Measurements from ENCODE around the gene CD58.
"Not testable (repeated sequence)": the region's sequence is repeated elsewhere in the genome, so short reads cannot be mapped to it uniquely, and the experiment has no call there.

The CD58 gene

DNA sequence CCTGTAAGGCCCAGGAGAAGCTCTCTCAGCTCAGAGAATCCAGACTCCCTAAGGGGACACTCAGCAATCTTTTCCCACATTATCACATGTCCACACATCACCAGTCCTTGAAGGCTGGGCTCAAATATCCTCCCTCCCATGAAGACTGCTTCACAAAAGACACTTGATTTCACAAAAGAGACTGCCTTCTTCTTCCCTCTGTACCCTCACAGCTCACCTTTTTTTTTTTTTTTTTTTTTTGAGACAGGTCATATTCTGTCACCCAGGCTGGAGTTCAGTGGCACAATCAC is 1.5 kb downstream of the CD58 start:
- no peak for DNase-seq

DNA sequence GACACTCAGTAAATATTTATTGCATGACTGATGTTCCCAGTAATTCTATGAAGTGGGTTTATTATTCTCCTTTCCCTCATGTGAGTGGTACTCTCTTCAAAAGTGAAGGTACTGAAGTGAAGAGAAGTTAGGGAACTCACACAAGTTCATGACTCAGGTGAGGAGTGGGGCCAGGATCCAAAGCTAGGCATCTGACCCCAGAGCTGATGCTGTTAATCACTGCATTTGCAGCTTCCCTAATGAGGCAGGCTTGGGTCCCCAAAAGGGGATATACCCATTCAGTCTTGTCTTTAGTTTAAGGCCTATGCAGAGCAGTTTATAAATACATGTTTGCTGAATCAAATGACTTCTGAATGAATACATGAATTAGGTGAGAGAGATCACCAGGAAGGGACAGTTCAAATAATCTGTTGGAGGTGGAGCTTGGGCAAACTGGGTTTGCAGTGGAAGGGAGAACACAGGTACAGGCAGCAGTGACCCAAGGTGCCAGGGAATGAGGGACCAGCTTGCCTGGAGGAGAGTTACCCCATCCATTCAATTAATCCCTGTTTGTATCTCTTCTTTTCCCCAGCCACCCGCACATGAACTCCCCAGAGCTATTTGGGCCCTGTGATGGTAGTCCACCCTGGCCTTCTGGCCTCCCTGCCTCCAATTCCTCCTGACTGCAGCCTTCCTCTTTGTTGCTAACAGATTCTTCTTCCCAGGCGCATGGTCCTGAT is 2.0 kb downstream of the CD58 start:
- DNase-seq: no peak

DNA sequence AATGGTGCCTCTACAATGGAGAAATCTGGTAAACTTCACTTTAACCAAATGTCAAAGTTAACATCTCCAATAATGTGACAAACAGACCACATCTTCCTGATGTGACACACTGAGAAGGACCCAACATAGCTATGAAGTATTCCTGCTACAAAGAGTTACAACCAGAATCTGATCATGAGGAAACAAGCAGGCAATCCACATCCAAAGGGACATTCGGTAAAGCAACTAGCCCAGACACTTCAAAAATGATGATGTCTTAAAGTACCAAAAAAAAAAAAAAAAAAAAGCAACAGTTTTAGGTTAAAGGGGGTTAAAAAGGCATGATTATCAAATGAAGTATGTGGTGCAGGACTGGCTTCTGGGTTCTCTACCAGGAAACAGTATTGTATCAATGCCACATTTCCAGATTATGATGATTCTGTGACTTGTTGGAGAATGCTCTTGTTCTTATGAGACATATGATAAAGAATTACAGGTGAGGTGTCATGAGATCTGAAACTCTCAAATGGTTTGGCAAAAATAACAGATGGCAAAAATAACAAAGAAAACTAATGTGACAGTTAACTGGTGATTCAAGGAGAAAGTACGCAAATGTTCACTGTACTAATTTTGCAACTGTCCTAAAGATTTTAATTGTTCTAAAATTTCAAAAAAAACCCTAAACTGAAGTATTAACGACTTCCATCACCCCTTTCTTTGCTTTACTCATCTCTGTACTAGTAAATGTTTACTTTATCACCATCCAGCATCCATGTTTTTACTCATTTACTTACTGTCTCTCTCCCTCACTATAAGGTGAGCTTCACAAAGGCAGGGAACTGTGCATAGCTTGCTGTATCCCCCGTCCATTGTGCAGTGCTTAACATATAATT is 2.8 kb downstream of the CD58 start:
- no peak for DNase-seq

DNA sequence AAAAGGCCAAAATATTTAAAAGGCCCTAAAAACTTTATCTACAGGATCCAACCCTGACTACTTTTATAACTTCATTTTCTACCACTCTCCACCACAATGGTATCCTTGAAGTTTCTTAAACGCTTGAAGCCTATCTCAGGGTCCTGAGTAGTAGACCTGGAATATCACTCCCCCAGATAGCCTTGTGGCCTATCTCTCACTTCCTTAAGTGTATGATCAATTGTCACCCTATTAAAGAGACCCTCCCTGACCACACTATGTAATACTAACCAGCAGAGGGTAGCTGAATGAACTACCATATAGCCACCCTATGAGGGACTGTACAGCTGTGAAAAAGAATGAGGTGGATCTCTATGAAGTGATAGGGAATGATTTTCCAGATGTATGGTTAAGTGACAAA is 5.6 kb downstream of the CD58 start:
- DNase-seq: no peak

DNA sequence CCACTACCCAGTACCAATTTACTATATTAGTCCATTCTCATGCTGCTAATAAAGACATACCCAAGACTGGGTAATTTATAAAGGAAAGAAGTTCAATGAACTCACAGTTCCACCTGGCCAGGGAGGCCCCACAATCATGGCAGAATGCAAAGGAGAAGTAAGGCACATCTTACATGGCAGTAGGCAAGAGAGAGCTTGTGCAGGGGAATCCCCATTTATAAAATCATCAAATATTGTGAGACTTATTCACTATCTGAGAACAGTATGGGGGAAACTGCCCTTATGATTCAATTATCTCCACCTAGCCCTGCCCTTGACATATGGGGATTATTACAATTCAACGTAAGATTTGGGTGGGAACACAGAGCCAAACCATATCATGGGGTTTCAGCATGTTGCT is 6.4 kb downstream of the CD58 start:
- DNase-seq: no peak

DNA sequence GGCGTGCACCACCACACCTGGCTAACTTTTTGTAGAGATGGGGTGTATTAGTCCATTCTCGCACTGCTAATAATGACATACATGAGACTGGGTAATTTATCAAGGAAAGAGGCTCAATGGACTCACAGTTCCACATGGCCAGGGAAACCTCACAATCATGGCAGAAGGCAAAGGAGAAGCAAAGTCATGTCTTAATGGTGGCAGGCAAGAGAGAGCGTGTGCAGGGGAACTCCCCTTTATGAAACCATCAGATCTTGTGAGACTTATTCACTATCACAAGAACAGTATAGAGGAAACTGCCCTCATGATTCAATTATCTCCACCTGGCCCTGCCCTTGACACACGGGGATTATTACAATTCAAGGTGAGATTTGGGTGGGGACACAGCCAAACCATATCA is 8.4 kb downstream of the CD58 start:
- not testable (repeated sequence) for DNase-seq

DNA sequence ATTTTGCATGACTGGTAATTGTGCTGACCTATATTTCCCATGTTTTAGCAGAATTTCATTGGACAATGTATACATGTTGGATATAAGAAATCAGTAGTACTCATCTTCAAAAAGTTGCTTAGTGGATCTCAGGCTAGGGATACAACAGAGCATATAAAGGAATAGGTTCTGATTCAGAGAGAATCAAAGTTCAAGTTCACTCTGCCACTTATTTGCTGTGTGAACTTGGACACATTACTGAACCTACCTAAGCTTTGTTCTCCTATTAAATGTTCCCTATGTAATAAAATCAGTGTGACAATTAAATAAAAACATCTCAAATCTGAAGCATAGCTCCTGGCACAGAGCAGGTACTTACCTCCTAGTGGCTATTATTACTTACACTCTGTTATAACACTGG is 9.3 kb downstream of the CD58 start:
- DNase-seq: no peak

DNA sequence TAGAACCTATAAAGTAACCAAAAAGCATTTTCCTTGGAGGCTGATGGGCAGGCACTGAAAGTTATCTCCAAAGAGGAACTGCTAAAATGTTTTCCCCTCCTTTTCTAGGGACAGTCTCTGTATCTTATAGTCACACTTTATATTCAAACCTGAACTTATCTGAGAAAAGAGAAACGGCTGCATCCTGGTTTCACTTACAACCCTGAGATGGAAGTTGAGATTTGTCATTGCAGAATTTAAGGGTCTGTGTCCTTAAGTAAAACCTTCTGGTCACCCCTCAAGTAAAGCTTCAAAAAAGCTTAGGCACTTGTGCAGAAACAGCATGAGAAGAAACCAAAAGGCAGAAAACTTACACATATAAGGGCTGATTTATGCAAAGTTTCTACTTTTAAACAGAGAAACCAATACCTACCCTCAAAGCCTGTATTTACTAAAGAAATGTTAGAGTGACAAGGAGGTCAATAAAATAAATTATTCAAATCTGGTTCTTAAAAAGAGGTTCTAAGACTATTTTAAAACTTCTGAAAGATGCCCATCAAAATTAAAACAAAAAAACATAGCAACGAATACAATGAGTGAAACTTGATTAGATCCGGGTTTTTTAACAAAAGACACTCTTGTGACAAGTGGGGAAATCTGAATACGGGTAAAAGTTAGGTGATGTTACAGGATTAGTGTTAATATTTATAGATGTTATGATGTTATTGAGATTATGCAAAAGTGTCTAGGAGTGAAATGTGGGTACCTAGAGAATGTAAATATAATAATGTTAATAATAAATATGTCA is 9.9 kb downstream of the CD58 start:
- DNase-seq: no peak

DNA sequence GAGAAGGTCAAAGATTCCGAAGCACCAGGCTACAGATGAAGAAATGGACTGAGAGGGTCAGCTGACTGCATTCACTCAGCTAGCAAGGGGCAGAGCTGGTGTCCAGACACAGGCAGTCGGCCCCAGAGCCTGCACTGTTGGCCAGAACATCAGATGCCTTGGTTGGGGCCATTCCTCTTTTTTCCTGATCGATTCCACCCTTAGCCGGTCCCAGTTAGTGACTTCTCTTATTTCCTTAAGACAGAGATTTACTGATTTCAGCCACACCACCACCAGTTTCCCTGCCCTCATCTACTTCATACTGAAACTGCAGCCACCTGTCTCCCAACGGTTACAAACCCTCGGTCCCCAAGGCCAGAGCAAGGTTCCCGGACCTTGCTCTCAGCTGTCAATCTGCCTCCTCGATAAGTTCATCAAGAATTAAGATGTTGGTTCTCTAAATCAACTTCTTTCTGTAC is 11.5 kb downstream of the CD58 start:
- no peak for DNase-seq

DNA sequence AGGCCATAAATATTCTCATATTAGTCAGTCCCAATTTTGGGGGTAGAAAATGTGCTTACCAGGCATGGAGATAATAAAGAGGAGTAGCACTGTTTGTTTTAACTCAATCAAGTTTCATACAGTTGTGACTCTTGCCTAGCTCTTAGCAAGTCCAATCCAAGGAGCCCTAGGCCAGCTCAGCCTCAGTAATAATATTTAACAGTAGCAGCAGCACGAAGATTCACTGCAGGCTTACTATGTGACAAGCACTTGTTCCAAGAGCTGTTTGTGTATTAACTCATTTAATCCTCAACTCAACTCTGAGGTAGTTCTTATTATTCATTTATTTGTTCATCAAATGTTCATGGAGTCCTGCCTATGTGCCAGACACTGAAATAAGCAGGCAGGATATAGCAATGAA is 12.3 kb downstream of the CD58 start:
- no peak for DNase-seq

DNA sequence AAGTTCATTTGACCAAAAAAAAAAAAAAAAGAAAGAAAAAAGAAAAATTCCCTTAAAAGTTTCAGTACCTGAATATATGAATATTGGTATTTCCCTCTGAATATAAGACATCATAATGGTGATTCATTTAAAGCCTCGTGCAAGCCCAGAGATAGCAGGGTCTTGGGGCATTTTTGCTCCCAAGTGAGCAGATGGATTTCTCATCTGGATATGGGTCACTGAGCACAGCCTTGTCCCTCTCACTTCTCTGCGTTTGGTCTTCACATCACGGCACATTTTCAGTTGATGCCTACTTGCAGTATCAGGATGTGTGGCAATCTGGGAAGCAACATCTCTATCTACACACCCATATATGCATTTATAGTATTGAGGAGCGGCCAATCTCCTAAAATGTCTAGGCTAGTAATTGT is 12.7 kb downstream of the CD58 start:
- DNase-seq: no peak

DNA sequence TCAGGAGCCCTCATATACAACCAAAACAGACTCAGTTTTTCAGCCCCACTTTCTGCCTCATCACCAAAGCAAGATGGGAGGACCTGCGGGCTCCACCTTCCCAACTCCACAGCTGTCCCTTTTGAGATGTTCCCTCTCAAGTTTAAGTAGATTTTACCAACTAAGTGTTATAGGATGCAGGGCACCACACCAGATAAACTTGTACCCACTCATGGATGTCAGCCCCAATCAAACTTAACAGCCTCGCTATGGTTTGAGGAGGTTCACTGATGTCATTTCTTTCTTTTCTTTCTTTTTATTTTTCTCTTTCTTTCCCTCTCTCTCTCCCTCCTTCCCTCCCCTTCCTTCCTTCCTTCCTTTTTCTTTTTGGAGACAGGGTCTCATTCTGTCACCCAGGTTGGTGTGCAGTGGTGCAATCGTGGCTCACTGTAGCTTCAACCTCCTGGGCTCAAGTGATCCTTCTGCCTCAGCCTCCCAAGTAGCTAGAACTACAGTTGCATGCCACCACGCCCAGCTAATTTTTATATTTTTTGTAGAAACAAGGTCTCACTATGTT is 13.4 kb downstream of the CD58 start:
- DNase-seq: no peak

DNA sequence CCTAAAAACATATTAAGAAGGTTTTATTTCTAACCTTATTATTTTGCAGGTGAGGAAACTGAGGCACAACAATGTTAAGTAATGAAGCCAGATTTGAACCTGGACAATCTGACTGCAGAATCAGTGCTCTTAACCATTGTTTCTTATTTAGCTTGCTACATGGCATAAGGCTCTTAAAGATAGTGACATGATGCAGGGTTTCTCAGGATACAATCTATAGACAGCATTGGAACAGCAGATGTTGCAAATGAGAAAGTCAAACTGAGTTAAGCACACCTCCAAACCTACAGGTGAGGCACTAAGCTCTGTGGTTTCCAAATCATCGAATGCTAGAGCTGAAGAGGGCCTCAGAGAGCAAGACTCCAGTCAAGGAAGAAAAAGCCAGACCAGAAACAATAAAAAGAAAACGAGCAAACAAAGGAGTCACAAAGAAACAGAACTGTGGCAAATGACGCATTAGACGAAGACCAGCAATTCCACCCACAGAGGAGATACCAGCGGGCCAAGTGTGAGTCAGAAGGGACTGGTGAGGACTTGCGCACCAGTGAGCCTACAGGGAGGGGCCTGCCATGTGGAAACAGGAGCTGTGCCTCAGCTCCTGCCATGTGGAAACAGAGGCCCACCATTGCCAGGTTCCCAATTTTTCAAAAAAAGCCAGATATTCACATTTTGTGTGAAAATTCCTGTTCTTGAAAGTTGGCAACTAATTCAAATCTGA is 14.4 kb downstream of the CD58 start:
- DNase-seq: peak; percentile 43

DNA sequence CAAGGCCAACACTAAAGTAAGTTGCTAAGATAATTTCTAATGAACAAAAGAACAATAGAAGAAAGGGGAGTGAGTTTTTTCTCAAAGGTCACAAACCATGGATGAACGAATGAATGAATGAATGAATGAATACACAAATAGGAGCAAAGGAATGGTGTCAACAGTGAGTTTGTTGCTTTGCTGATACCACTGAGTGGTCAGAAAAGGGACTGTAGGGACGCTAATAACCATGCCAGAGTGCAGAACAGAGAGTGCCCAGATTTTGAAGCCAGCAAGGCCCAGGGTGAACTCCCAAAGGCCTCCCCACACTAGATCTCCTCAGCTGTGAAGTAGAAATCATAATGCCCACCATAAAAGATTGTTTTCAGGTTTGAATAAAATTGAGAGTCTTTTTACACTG is 15.9 kb downstream of the CD58 start:
- DNase-seq: no peak

DNA sequence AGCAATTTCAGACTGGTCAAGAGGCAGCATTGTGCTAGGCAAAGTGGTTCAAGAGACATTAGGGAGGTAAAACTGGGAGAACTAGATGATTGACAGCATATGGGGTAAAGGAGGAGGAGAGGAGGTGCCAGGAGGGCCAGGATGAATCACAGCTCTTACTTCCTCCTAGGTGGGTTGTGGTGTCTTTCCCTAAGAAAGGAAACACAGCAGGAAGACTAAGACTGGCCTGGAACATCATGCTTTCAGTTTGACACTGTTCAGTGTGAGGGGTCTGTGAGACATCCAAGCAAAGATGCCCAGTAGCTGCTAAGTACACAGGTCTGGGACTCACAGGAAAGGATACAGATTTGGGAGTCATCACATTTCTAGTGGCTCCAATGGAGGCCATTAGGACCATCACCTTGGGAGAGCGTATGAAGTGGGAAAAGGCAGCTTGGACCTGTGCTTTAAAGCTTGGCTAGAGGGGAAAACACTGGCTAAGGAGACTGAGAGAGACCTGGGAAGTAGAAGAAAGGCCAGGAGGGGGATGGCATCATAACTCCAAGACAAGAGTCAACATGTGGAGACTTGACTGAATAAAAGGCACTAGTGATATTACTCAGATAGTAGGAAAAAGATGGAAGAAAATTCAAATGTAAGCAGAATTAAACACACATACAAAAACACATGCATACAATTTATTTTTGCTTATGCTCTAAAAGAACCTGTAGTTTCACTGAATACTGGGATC is 17.3 kb downstream of the CD58 start:
- no peak for DNase-seq

DNA sequence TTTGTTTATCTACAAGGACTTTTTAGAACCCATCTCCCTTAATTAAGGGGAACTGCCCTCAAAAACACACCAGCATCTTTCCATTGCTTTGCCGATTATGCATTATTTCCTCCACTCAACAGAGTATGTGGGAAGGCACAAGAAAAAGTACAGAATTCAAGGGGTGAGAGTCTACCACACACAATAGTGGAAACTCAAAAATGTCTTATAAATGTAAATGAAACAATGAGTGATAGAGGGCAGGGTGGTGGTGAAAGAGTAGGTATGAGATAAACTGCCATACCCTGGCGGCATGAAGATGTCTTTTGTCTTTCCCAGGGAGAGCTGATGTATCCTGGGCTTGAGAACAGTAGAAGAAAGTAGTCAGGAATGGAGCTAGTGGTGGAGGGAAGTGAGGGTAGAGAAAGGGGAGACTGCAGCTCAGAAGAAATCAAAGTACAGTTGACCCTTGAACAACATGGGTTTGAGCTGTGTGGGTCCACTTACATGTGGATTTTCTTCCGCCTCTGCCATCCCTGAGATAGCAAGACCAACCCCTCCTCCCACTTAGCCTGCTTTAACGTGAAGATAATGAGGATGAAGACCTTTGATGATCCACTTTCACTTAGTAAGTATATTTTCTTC is 24.4 kb downstream of the CD58 start:
- no peak for DNase-seq

DNA sequence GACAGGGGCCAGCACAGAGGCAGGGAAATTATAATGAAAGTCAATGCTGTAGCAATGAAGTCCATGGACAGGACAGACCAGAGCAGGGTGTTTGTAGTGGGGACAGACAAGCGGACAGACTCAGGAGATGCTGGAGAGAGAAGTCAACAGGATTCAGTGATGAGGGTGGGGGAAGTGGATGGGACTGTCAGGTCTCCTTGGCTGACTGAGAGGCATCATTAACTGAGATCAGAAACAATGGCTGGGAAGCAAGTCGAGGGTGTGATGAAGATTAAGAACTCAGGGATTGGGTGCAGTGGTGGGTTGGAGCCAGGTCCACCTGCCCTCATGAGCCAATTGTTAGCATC is 25.5 kb downstream of the CD58 start:
- DNase-seq: no peak

DNA sequence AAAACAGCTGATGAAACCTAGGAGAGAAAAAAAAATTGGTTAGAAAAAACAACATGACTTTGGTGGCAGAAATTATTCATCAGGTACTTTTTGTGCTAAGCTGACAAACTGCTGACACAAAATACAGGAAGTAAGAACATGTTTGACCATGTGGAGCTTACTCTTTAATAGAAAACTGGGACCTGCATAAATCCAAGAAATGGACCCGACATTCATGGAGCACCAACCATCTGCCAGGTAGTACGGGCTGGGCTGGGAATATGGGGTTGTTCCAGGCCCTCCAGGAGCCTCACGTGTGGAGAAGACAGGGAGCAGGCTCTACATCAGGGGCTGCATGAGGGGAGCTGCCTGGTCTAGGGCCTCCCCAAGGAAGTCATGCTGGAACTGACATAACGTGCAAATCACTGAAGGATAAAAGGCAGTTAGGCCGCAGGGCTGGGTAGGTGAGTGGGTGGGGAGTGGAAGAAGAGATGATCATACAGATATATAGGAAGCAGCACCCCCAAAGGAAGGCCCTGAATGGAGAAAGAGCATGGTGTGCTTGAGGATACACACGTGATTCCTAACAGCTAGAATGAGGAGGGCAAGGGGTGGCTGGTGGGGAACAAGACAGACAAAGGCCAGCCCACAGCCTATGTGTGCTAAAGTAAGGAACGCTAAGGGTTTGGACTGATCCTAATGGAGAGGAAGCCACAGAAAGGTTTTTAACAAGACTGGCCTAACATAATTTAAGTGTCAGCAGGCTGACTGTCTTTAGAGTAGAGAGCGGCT is 26.1 kb downstream of the CD58 start:
- no peak for DNase-seq

DNA sequence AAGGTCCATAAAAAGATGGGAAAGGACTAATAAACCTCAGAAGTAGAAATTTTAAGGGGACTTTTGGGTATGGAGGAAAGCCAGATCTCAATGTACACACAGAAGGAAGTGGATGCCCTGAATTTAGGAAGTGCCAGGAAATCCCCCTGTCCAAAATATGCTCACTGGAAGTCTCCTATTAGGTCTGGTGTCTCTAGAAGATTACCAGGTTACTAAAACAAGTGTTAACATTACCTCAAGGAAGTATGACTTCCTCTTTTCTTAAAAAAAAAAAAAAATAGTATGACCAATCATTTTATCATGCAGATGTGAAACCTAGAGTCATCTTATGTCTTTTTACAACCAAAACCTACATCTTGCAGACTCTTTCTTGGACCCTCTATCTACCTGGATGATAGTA is 30.7 kb downstream of the CD58 start:
- no peak for DNase-seq

DNA sequence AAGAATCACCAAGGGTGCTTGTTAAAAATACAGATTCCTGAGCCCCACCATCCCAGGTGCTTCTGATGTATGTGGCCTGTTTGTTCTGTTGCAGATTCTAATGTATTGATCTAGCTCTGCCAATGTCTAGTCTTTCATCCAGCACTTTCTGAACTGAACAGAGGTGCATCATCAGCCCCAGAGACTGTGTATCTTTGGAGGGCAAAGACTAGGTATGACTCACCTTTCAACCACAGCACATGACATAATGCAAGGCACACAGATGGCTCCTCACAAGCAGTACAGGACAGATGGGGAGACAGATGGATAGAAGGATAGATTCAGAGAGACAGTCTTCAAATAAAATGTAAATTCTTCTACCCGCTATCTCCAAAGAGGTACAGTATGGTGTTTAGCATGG is 32.3 kb downstream of the CD58 start:
- peak; percentile 45 for DNase-seq

DNA sequence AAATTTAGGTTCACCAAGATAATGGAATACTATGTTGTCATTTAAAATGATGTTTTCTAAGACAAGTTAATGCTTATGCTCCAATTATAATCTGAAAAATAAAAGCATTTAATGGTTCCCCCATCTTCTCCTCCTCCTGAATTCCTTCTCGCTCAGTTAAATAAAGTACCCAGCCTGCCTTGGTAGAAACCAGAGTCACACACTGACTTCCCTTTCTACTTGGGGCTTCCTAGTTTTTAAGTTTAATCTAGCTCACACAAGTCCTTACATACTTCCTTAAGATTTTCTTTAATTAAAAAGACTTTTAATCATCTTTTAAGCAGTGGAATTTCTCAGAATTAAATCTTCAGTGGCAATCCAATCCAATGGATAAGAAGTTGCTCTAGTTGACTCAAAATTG is 32.9 kb downstream of the CD58 start:
- DNase-seq: no peak
